OCI-LY7 (cell line): ENCODE results near the gene LCP2.

Experiments
- CTCF ChIP-seq: fragments of 200-600 bp; sonication (generic); conservative IDR thresholded peaks from 2 replicates; pipeline ENCODE4 v1.5.1; 2014; ENCODE audit warnings: mild to moderate bottlenecking, antibody characterized with exemption, low read length, moderate library complexity, mixed read lengths
- EZH2phosphoT487 ChIP-seq: fragments of 200-600 bp; sonication (generic); IDR thresholded peaks from 2 replicates; pipeline ENCODE4 v1.6.1; 2018; ENCODE audit warnings: low read depth, borderline replicate concordance, mild to moderate bottlenecking, mixed run types, antibody characterized with exemption, low read length, moderate library complexity, mixed read lengths

DNA sequence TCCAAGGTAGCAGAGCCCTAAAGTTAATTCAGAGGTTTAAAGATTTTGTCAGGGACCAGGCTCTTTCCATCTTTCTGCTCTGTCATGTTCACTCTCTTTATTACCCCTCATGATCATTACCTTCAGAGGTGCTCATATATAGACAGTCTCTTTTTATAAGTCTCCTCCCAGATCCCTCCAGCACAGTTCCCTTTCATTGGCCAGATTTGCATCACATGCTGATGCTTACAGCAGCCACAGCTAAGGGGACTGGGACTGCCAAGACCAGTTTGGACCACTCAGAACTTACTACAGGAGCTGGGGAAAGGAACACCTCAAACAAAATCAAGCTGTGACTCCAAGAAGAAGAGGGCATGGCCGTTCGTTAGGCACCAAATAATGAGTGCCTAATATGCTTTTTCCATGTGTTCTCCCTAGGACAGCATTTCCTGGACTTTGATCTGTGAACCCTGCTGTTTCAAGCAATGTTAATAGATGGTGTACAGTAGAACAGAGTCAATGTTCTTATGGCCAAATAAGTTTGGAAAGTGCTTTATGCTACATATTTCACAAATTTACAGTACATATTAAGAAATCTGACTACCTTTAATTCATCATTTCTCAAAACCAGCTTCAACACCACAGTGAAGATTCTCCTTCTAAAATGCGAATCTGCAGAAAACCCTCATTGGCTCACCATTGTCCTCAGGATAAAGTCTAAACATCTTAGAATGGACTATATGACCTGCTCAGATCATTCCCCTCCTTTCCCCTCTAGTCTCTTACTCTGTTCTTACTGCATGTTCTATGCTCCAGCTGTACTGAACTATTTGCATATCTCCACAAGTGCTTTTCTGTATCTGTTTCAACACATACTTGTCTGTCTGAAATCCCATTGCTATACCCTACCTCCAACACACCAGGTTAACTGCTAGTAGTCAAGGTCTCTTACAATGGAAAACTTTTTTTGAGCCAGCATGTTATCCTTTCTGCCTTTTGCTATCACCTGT, 61.4 kb downstream of the LCP2 start:
- TF ChIP-seq CTCF (no peak), EZH2phosphoT487 (no peak)
